Embryonic facial prominence (tissue), 1 donor: ENCODE results near the gene DPYD.
A peak's percentile ranks its signal among the peaks of the same experiment; 100 is the strongest.

Source experiments
- DNase-seq: peaks from one replicate; pipeline ENCODE4 v3.0.0-alpha.2; 2016; ENCODE audit errors: extremely low spot score

DPYD gene

DNA sequence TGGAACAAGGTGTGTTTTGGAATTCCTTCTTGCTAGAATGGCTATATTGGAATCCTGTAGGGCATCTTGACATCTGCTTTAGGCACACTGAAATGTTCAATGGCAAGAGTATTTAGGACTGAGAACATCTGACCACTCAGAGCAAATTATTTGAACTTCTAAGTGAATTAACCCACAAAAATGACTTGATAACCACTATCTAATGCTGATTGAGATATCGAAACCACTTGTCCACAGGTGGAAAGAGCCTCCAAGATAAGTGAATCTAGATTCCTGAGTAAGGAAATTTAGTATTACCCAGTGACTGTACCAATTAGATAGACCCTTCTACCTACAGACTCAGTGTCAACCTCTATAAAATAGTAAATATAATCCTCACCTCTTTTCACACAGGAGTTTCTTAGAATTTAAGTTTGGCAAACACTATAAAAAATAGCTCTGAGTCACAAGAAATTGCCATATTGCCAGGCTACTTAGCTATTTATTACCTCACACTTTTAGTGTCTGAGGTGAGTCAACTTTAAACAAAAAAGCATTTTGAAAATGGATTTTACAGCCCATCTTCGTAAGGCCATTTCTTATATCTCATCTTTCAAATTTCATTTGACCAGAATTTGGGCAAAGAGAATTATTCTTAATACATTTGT is 777.5 kb downstream of the DPYD start:
- no peak for DNase-seq

DNA sequence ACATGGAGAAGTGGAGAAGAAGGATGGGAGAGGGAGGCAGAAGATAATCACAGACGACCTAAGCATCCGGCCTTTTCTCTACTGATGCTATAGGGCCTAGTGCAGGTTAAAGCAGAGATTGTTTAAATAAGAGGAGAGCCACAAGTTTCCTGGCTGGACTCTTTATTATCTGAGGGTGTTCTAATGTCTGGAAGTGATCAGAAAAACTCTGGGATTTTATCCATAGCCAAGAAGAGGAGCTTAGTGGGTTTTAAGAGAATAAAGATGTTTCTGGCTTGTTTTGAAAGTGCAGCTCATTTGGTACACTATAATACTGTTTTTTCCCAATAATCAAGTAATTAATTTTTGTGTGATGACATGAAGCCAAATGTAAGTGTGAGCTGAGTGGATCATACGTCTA is 780.2 kb downstream of the DPYD start:
- DNase-seq = no peak

- DNase-seq = no peak
Measured at GRCh38 chr1:97139512-97139911, 781.3 kb downstream of the DPYD start.

DNA sequence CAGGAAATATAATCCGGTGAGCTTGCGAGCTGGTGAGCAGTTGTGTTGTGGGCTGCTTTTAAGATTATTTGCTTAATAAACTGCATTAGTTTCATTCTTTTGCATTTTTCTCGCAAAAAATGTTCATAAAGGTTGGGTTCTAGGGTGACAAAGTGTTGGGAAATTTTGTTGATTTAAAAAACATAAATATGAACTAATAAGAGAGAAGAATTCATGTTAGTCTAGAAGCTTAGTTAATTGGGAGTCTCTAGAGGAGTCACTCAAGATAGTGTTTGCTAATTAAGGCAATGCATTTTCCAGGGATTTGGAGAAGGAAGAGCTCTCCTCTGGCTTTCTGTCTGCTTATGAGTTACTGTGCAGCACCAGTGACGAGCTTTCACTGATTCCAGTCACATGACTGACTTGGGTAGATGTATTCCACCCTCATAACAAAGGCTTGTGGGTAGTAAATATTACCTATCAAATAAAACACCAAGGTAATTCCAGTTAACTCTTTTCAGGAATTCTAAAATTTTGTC is 782.3 kb downstream of the DPYD start:
- no peak for DNase-seq

- peak; percentile 61 for DNase-seq
Measured at GRCh38 chr1:97137862-97138514, 782.8 kb downstream of the DPYD start.

DNA sequence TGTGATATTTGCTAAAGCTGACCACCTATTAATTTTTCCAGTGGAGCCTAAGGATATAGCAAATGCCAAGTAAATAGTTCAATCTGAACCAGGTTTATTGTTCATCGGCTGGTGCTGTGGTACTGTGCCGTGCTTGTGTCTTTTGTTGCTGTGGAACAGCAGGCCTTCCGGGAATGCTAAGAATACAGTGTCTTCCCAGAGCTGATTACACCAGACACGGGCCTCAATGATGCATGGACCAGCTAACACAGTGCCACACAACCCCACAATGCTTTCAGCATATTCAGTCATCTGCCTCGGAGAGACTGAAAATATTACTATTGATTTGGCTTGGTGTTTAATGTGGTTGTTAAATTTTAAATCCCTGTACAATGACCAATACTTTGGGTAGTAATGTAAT is 783.8 kb downstream of the DPYD start:
- DNase-seq = no peak

- no peak for DNase-seq
Measured at GRCh38 chr1:97135972-97136371, 784.9 kb downstream of the DPYD start.

- DNase-seq = peak; percentile 10
Measured at GRCh38 chr1:97128426-97128825, 792.4 kb downstream of the DPYD start.

DNA sequence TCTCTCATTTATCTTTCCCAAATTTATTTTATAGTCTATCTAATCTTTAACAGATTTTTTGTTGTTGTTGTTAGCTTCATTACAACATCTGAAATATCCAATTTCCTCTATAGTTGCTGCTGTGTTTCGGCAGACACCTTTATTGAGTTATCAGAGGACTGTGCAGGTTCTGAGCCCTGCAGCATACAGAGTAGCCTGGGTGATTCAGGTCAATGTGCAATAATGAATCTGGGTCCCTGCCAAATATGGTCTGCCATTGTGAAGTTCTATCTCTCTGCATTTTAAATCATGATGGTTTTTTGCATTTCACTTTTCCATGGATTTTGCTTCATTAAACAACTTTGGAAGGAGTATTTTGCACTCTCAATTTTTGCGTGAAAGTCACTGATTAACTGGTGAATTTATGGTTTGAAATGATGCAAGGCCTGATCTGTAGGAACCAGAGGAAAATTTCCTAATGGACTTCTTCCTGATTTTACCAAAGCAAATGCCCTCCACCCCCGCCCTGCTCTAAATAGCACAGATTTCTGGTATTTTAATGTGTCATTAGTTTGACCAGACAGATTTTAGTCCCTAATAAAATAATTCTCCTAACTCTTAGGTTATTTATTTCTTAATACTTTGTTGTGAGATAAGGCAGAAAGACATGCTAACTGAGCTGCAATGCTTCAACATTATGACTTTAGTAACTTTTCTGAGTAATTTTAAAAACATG is 797.0 kb downstream of the DPYD start:
- no peak for DNase-seq

- no peak for DNase-seq
Measured at GRCh38 chr1:97120806-97121205, 800.0 kb downstream of the DPYD start.

GRCh38 chr1:97119260-97120158 is 801.3 kb downstream of the DPYD start:
- no peak for DNase-seq

GRCh38 chr1:97114842-97115241 is 806.0 kb downstream of the DPYD start:
- no peak for DNase-seq

DNA sequence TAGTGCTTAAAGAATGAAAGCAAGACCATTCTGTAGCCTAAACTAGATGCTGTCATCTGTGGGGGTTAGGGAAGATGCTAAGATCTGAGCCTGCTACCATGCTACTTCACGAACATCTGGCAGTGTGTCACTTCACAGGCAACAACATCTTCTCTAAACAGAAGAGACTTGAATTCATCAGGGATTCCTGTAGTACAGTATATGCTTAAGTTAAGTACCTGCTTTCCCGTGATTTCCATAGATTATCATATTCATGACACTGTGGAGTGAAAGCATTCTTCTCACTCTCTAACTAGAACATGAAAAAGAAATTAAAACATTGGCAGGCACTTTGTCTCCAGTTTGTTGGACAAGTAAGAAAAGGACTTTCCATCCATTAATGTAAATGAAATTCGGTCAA is 808.4 kb downstream of the DPYD start:
- no peak for DNase-seq

DNA sequence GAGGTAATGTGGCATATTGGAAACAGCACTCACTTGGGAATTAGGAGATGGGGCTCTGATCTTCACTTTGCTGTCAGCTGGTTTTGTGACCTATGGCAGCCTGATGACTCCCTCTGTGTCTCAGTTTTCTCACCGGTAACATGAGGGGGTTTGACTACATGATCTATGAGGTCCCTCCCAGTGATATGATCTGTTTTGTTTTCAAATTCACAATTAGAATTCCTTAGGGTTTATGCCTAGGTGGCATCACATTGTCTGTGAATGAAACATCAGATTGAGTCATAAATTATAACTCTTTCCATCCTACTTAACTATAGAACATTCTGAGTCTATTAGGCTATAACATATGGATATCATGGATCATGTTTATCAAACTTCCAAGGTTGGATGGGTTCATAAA is 812.7 kb downstream of the DPYD start:
- no peak for DNase-seq

- no peak for DNase-seq
Measured at GRCh38 chr1:97105531-97105930, 815.3 kb downstream of the DPYD start.

- DNase-seq = no peak
Measured at GRCh38 chr1:97101509-97101908, 819.3 kb downstream of the DPYD start.

GRCh38 chr1:97097404-97097925 is 823.4 kb downstream of the DPYD start:
- DNase-seq = no peak

GRCh38 chr1:97095764-97096163 is 825.1 kb downstream of the DPYD start:
- DNase-seq = no peak

GRCh38 chr1:97094247-97094972 is 826.4 kb downstream of the DPYD start:
- DNase-seq = no peak

- no peak for DNase-seq
Measured at GRCh38 chr1:97093741-97094140, 827.1 kb downstream of the DPYD start.

- no peak for DNase-seq
Measured at GRCh38 chr1:97092824-97093223, 828.0 kb downstream of the DPYD start.
